Endothelial cell of umbilical vein (primary cell): ENCODE results near the gene DRICH1. TPM values are rescaled to one million over a fixed set of nuclear protein-coding genes. Genes with fewer than 3 reads are reported as not detected.

ENCODE experiments used
- polyA plus RNA-seq, 4 experiments: library from polyadenylated mRNA; depleted of rRNA in 3 of 4; stranded (reverse) in 3 of 4; unstranded in 1 of 4; fragments of >200 nt; gene quantifications; 2 replicates each; pipeline versions ENCODE4 v1.2.1 to v1.2.3, GENCODE V29; 2011 to 2012; ENCODE audit warnings: missing spikeins in 1 of 4
- small RNA-seq: library from RNA; depleted of rRNA; stranded (forward); fragments of <200 nt; gene quantifications from one replicate; pipeline ENCODE3, GENCODE V24; 2012; ENCODE audit warnings: low replicate concordance, low read depth; ENCODE audit not compliant: insufficient read depth, insufficient read length
- total RNA-seq: library from RNA; stranded (reverse); gene quantifications from 2 replicates; pipeline ENCODE4 v1.2.3, GENCODE V29; 2021

The DRICH1 gene
- total and polyA plus RNA-seq, 2 donors (not counting 3 experiments of a cell fraction or from before 2014, with no cell fraction given), result 0.25 TPM; not detected in 1

Small RNA genes within 50 kb of the gene (small RNA-seq; reads per million reads assigned to genes)
- not detected for gene AP000346.3

Other genes with a start within 250 kb of the DRICH1 start
- gene IGLL1, start 52.0 kb downstream of the DRICH1 start, total RNA-seq, result not detected in 2 replicates
- not detected in 2 replicates for gene IGLL1, start 52.0 kb downstream of the DRICH1 start, polyA plus RNA-seq
- not detected in 2 replicates for gene RGL4, start 58.7 kb upstream of the DRICH1 start, total RNA-seq
- gene RGL4, start 58.7 kb upstream of the DRICH1 start, polyA plus RNA-seq, result not detected in 2 replicates
- gene ZNF70, start 118.8 kb upstream of the DRICH1 start, total RNA-seq, result 6.0 and 6.2 TPM in 2 replicates
- 1.7 and 1.9 TPM in 2 replicates for gene ZNF70, start 118.8 kb upstream of the DRICH1 start, polyA plus RNA-seq
- not detected in 2 replicates for gene VPREB3, start 122.1 kb upstream of the DRICH1 start, total RNA-seq
- gene VPREB3, start 122.1 kb upstream of the DRICH1 start, polyA plus RNA-seq, result not detected in 2 replicates
- not detected in 2 replicates for gene C22orf15, start 130.7 kb upstream of the DRICH1 start, total RNA-seq
- gene C22orf15, start 130.7 kb upstream of the DRICH1 start, polyA plus RNA-seq, result 0.86 and 0.94 TPM in 2 replicates
- 64.8 and 75.6 TPM in 2 replicates for gene CHCHD10, start 135.7 kb upstream of the DRICH1 start, total RNA-seq
- gene CHCHD10, start 135.7 kb upstream of the DRICH1 start, polyA plus RNA-seq, result 27.3 and 28.1 TPM in 2 replicates
- gene MMP11, start 140.5 kb upstream of the DRICH1 start, total RNA-seq, result 10.1 and 10.3 TPM in 2 replicates
- 16.9 and 23.2 TPM in 2 replicates for gene MMP11, start 140.5 kb upstream of the DRICH1 start, polyA plus RNA-seq
- gene SMARCB1, start 154.6 kb upstream of the DRICH1 start, total RNA-seq, result 113 and 130 TPM in 2 replicates
- gene SMARCB1, start 154.6 kb upstream of the DRICH1 start, polyA plus RNA-seq, result 135 and 148 TPM in 2 replicates
- 2.4 and 3.4 TPM in 2 replicates for gene DERL3, start 206.7 kb upstream of the DRICH1 start, total RNA-seq
- 3.8 and 4.1 TPM in 2 replicates for gene DERL3, start 206.7 kb upstream of the DRICH1 start, polyA plus RNA-seq
- gene SLC2A11, start 225.6 kb upstream of the DRICH1 start, total RNA-seq, result 3.6 and 4.6 TPM in 2 replicates
- 3.1 and 4.2 TPM in 2 replicates for gene SLC2A11, start 225.6 kb upstream of the DRICH1 start, polyA plus RNA-seq